CD4-positive, alpha-beta T cell treated with Interleukin-21 for 1 hour (primary cell): ENCODE data around the gene EPB41L2.
"Not testable (repeated sequence)": the region's sequence is repeated elsewhere in the genome, so short reads cannot be mapped to it uniquely, and the experiment has no call there.

Experiments used
- DNase-seq: peaks from one replicate; pipeline ENCODE4 v3.0.0-alpha.2; 2020

The EPB41L2 gene

GRCh38 chr6:130829333-130829910 is 233.6 kb downstream of the EPB41L2 start:
- no peak for DNase-seq

DNA sequence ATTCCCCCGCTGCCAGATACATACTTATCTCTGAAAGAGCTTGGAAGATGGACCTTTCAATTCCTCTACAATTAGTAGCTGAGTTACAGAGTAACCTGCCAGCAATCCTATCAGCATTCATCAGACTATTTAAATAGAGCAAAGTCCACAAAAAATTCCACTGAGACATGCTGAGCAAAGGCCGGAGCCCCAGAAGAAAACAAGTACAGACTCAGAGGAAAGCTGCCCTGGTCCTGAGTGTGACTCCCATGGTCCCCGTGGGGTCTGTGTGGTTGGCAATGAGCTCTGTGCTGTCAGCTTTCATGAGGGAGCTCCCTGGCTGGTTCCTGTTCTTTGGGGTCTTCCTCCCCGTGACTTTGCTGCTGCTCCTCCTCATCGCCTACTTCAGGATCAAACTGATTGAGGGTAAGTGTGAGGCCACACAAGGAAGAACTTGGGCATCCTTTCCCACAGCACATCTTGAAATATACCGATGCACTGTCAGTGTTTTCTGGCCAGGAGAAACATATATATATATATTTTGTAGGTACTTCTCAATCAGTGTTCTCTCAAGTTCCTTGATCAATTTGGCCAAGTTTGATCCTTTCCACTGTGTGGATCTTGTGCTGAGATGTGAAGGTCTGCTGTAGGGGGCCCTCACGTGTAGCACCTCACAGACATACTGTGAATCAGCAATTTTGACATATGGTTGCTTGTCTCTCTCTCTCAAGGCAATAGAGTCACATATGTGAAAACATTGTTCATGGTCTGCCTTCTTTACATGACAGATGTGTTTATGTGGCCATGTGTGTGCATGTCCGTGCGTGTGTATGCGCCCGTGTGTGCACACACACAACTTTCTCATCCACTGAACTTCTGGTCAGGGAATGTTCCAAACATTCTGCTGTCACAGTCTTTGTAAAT is 235.5 kb downstream of the EPB41L2 start, which contains the start of gene SMLR1:
TSS of gene SMLR1 (plus strand) at position 160 of the 903 bp plus-strand sequence. CDS start at position 168, 8 bp downstream.
- no peak for DNase-seq

DNA sequence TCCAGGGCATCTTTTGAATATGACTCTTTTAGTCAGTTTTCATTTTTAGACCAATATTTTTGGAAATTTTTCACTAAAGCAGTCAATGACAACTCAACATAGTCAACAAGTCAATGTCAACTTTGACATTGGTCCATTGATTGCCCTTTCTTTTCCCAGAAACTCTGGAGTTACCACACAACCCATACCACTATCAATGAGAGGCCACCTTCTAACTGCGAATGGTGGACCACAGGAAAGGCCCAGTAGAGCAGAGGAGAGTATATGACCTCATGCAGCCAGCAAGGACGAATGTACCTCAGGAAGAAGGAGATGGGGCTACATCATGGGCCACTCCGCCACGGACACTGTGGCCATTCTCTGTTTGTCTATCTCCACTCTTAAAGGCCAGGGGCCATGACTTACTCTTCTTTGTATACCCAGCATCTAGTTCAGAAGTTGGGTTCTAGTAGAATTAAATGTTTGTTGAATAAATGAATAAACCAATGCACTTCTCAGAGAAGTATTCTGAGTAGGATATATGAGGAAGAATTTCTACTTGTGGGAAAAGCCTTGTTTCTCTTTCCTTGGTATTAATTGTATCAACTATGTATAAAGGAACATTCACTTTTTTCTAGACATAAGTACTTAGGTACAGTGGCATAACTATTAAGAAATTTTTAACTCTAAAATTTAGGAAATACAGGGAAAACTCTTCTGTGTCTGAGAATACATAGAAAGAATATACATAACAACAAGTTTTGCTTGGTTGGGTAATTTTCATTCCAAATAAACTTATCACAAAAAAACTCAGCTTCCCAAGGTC is 236.4 kb downstream of the EPB41L2 start:
- DNase-seq, result no peak

GRCh38 chr6:130825772-130826441 is 237.1 kb downstream of the EPB41L2 start:
- DNase-seq, result no peak

- DNase-seq, result no peak
Observed at GRCh38 chr6:130824978-130825694, 237.9 kb downstream of the EPB41L2 start.

DNA sequence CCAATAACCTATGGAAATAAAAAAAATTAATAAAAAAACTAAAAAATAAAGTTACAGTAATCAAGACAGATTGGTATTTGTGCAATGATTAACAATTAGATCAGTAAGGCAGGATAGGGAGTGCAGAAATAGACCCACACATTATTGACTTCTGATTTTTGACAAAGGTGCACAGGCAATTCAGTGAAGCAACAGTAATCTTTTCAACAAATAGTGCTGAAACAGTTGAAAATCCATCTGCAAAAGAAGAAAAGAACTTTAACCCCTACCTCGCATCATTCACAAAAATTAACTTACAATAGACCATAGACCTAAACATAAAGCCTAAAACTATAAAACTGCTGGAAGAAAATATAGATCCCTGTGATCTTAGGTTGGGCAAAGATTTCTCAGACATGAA is 240.3 kb downstream of the EPB41L2 start:
- no peak for DNase-seq

GRCh38 chr6:130815200-130816071 is 247.6 kb downstream of the EPB41L2 start:
- no peak for DNase-seq

GRCh38 chr6:130814506-130814905 is 248.5 kb downstream of the EPB41L2 start:
- no peak for DNase-seq

DNA sequence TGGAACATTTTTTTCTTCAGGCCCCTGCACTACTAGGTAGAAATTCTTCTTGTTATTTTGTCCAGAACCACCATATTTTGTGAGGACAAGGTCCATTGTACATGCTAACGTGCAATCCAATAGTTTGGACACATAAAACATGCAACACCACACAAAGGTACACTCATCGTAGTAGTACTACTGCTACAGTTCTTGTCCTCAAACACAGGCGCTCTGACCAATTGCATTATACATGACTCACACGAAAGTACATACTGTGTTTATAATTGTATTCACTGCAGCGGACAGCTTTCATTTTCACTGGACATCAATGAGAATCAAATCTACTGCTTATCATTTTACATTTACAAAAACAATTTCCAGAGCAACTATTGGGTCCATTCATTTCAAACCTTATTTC is 251.1 kb downstream of the EPB41L2 start:
- no peak for DNase-seq

GRCh38 chr6:130810307-130811030 is 252.6 kb downstream of the EPB41L2 start:
- DNase-seq, result no peak

- DNase-seq, result not testable (repeated sequence)
Observed at GRCh38 chr6:130801368-130801767, 261.7 kb downstream of the EPB41L2 start.

DNA sequence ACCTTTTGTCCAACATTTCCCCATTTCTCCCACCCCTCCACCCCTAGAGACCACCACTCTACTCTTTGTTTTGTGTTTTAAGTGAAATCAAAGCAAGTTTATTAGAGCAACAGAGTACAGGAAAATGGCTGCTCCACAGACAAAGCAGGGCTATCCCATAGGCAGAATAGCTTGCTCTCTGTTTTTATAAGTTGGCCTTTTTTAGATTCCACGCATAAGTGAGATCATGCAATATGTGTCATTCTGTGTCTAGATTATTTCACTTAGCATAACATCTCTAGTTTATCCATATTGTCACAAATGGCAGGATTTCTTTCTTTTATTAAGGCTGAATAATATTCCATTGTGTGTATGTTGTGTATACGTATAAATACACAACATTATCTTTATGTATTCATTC is 266.0 kb downstream of the EPB41L2 start:
- no peak for DNase-seq

DNA sequence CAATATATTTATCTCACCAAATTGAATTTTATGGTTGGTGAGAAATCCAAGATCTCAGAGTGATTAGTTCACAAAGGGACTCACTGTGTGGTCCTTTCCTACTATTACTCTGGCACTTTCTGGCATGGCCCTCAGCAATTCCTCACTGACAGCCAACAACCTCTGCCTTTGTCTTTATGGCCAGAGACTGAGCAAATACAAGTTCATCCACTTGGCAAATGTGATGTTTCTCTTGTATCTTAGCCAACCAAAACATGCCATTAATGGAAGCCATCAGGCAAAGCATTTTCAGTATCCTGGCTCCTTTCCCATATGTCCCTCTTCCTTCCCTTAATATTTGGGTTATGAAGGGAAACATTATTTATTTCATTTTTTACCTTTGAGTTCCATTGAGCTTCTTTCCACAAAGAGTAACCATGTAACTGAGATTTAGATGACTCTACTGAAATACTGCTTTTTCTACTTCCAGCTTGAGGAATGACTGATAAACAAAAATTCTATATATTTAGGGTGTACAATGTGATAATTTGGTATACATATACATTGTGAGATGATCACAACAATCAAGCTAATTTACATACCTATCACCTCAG is 266.6 kb downstream of the EPB41L2 start:
- no peak for DNase-seq

DNA sequence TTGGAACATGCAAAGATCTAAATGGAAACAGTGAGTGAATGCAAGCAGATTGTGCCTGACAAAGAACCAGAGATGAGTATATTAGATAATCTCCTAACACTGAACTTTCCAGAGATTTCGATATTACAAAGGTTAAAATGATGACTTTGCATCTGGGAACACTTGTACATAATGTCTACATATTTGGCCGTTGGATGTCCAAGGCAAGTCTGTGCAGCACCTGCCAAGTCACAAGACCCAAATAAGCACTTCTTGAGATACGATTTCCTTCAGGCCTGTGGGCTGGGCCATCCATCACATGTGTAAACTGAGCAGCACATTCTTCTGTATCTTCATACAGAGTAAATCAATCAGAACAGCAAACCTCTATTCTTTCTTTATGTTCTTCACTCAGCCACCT is 268.3 kb downstream of the EPB41L2 start:
- DNase-seq, result no peak

DNA sequence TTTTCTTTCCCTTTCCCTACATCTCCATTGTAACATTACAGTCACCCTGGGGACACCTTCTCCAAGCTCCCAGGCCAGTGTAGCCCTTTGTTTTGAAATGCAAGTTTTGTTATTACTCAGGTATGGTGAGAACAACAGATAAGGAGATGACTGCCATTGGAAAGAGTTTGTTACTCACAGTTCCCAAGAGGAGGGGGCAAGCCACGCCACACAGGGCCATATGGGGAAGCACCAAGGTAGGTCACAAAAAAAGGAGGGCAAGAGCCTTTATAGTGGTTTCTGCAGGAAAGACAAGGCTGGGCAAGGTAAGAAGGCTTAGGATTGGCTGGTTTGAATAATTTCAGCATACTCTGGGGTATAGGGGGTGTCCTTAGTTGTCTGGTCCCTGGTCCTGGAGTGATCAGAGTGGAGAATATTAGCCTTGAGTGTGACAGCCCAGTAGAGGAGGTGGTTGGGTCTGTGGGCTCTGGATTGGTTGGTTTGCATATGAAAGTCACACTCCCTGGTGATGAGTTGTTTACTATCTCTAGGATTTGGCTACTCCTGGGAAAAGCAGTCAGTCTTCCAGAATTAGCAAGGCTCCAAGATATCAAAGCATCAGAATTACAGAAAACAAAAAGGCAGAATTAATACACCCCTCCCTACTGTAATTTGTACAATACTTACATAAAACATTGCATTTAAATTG is 268.9 kb downstream of the EPB41L2 start:
- no peak for DNase-seq
